SK-N-SH (cell line): Measurements from ENCODE around the gene OTUB1. TPM values are rescaled to one million over a fixed set of nuclear protein-coding genes. Genes with fewer than 3 reads are reported as not detected.
A peak's percentile ranks its signal among the peaks of the same experiment; 100 is the strongest.
"Not testable (repeated sequence)": the region's sequence is repeated elsewhere in the genome, so short reads cannot be mapped to it uniquely, and the experiment has no call there.

Experiments
- CTCF ChIA-PET: fragments of 300-600, 350-600 bp; formaldehyde crosslinking; extraction: SDS; loops from one replicate; lab custom pipeline; 2021; lab: Yijun Ruan, JAX
- POLR2A ChIA-PET: fragments of 350-600 bp; sonication (Branson Sonifier 250); formaldehyde crosslinking; extraction: SDS; loops from one replicate; lab custom pipeline; 2020; ENCODE audit warnings: antibody characterized with exemption, inconsistent platforms; lab: Yijun Ruan, JAX
- DNase-seq: peaks from one replicate; pipeline ENCODE4 v3.0.0; 2012
- H2AFZ ChIP-seq: fragments of 200-600 bp; sonication (generic); 2 replicates; pipeline ENCODE4 v1.8.1; 2016; ENCODE audit warnings: antibody characterized with exemption, mild to moderate bottlenecking, low read depth
- H3F3A ChIP-seq: fragments of 200-600 bp; sonication (generic); replicated peaks from 2 replicates; pipeline ENCODE3; 2016; ENCODE audit warnings: antibody characterized with exemption, mild to moderate bottlenecking; ENCODE audit not compliant: insufficient read depth
- H3K27ac ChIP-seq, 2 experiments: fragments of 200-500 bp in 1 of 2; fragments of 200-600 bp in 1 of 2; sonication (Bioruptor generic) in 1 of 2; sonication (generic), shearing (Covaris generic) in 1 of 2; 2 replicates each; pipeline versions ENCODE4 v1.5.1 to v1.6.1; 2014 to 2016; ENCODE audit warnings: low read depth in 2 of 2, inconsistent platforms in 1 of 2, low read length in 1 of 2, mild to moderate bottlenecking in 1 of 2, mixed read lengths in 1 of 2
- H3K27me3 ChIP-seq: fragments of 200-600 bp; sonication (generic), shearing (Covaris generic); 2 replicates; pipeline ENCODE4 v1.6.1; 2016; ENCODE audit warnings: mixed run types; ENCODE audit not compliant: insufficient read depth
- H3K36me3 ChIP-seq, 2 experiments: fragments of 200-500 bp in 1 of 2; fragments of 200-600 bp in 1 of 2; sonication (Bioruptor generic) in 1 of 2; sonication (generic) in 1 of 2; replicated peaks in 1 of 2; 2 replicates each; pipeline versions ENCODE3 to v1.5.1; 2014 to 2016; ENCODE audit warnings: low read length in 1 of 2, mild to moderate bottlenecking in 1 of 2; ENCODE audit not compliant: insufficient read depth in 2 of 2, control insufficient read depth in 1 of 2
- H3K4me1 ChIP-seq, 2 experiments: fragments of 200-500 bp in 1 of 2; fragments of 200-600 bp in 1 of 2; sonication (Bioruptor generic) in 1 of 2; sonication (generic), shearing (Covaris generic) in 1 of 2; 2 replicates each; pipeline versions ENCODE4 v1.5.1 to v1.6.1; 2014 to 2016; ENCODE audit warnings: low read depth in 1 of 2, low read length in 1 of 2, mixed run types in 1 of 2; ENCODE audit not compliant: insufficient read depth in 2 of 2, control insufficient read depth in 1 of 2
- H3K4me2 ChIP-seq: fragments of 200-600 bp; sonication (generic), shearing (Covaris generic); 2 replicates; pipeline ENCODE4 v1.6.1; 2017; ENCODE audit warnings: mixed run types
- H3K4me3 ChIP-seq, 2 experiments: fragments of 200-500 bp in 1 of 2; fragments of 200-600 bp in 1 of 2; sonication (Bioruptor generic) in 1 of 2; sonication (generic), shearing (Covaris generic) in 1 of 2; 2 replicates each; pipeline versions ENCODE4 v1.5.1 to v1.8.1; 2014 to 2016; ENCODE audit warnings: low read depth in 2 of 2, inconsistent platforms in 1 of 2, low read length in 1 of 2, mild to moderate bottlenecking in 1 of 2, mixed read lengths in 1 of 2, moderate library complexity in 1 of 2
- H3K79me2 ChIP-seq: fragments of 200-600 bp; sonication (generic); 2 replicates; pipeline ENCODE4 v1.8.1; 2017; ENCODE audit warnings: mild to moderate bottlenecking; ENCODE audit not compliant: insufficient read depth
- H3K9ac ChIP-seq: fragments of 200-600 bp; sonication (generic); 2 replicates; pipeline ENCODE4 v1.6.1; 2017; ENCODE audit warnings: mixed run types
- H3K9me2 ChIP-seq: fragments of 200-600 bp; sonication (generic); 2 replicates; pipeline ENCODE4 v1.6.1; 2017; ENCODE audit warnings: mixed run types
- H3K9me3 ChIP-seq: fragments of 200-600 bp; sonication (generic); 2 replicates; pipeline ENCODE4 v1.6.1; 2017; ENCODE audit warnings: mixed run types, mild to moderate bottlenecking, moderate library complexity
- H4K20me1 ChIP-seq: fragments of 200-600 bp; sonication (generic); 2 replicates; pipeline ENCODE4 v1.6.1; 2017; ENCODE audit warnings: mild to moderate bottlenecking, mixed run types; ENCODE audit not compliant: insufficient read depth
- EP300 ChIP-seq, 2 experiments: IDR thresholded peaks; 2 replicates each; pipeline versions ENCODE4 v1.4.0 to v1.6.1; 2012; ENCODE audit warnings: borderline replicate concordance in 1 of 2, low read depth in 1 of 2, low read length in 1 of 2
- FOXM1 ChIP-seq: IDR thresholded peaks from 2 replicates; pipeline ENCODE4 v1.4.0; 2012; ENCODE audit warnings: low read depth, mild to moderate bottlenecking
- GABPA ChIP-seq: IDR thresholded peaks from 2 replicates; pipeline ENCODE4 v1.4.0; 2012; ENCODE audit warnings: low read depth, mild to moderate bottlenecking
- JUND ChIP-seq: IDR thresholded peaks from 2 replicates; pipeline ENCODE4 v1.4.0; 2012
- MXI1 ChIP-seq: IDR thresholded peaks from 2 replicates; pipeline ENCODE4 v1.6.1; 2012; ENCODE audit warnings: mild to moderate bottlenecking, low read depth, low read length, improper control_type of control experiment
- RCOR1 ChIP-seq: fragments of 150-350 bp; IDR thresholded peaks from 2 replicates; pipeline ENCODE4 v1.6.1; 2017; ENCODE audit warnings: antibody characterized with exemption, low read length
- RFX5 ChIP-seq: IDR thresholded peaks from 2 replicates; pipeline ENCODE4 v1.6.1; 2012; ENCODE audit warnings: mild to moderate bottlenecking, improper control_type of control experiment, low read length
- SIN3A ChIP-seq: IDR thresholded peaks from 2 replicates; pipeline ENCODE4 v1.6.1; 2012; ENCODE audit warnings: low read depth, mild to moderate bottlenecking, low read length, moderate library complexity, borderline replicate concordance
- ZBTB33 ChIP-seq: IDR thresholded peaks from 2 replicates; pipeline ENCODE4 v1.4.0; 2012; ENCODE audit warnings: low read depth, borderline replicate concordance
- WGBS: methylation state at CpG from one replicate; pipeline ENCODE4 v1.1.6; 2017; ENCODE audit warnings: low lambda C conversion rate; 5-methylcytosine and 5-hydroxymethylcytosine counted together
- polyA plus RNA-seq, 3 experiments: library from polyadenylated mRNA; depleted of rRNA; stranded (reverse); fragments of >200 nt; gene quantifications; 2 replicates each; pipeline ENCODE4 v1.2.3, GENCODE V29; 2012
- small RNA-seq, 7 experiments: library from RNA; depleted of rRNA; stranded (forward); fragments of <200 nt; gene quantifications; one replicate each; pipeline ENCODE3, GENCODE V24; 2012
- TF ChIP-seq, protein P1 (sequence below): IDR thresholded peaks from 2 replicates; pipeline ENCODE4 v1.4.0; 2012; ENCODE audit warnings: low read depth

The OTUB1 gene
- polyA plus RNA-seq, 1 of the 3 experiments (the other 2 are of a cell fraction), result 183 TPM

GRCh38 chr11:64045700-64046099 lies 59.5 kb downstream of the OTUB1 start:
- H2AFZ ChIP-seq, result no peak overlapping the region
- H3K9me3 ChIP-seq, result no peaks in the 10 kb centered on the region
- no peak overlapping the region for H3K4me2 ChIP-seq
- peak overlapping the region in 1 of 2 experiments; percentile 97; a peak in 2 of 4 replicates for H3K27ac ChIP-seq
- H3F3A ChIP-seq, result no peaks in the 10 kb centered on the region
- H3K9me2 ChIP-seq, result no peaks in the 10 kb centered on the region
- no peak overlapping the region for H3K4me3 ChIP-seq
- TF ChIP-seq RCOR1 (no peak), JUND (no peak), EP300 (IDR thresholded peaks at IDR 0.05; ENCODE audit: borderline replicate concordance in 1 of 2, low read depth in 1 of 2, low read length in 1 of 2) (no peak), FOXM1 (no peak), GABPA (no peak), RFX5 (no peak), SIN3A (no peak), MXI1 (no peak), ZBTB33 (no peak)
- TF ChIP-seq, protein P1, sequence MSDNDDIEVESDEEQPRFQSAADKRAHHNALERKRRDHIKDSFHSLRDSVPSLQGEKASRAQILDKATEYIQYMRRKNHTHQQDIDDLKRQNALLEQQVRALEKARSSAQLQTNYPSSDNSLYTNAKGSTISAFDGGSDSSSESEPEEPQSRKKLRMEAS, result no peak
- TF ChIP-seq, all 33 proteins: peak for 0
- Histone ChIP-seq H3K79me2 (no peaks in the 10 kb centered on the region), H3K9ac (no peak overlapping the region), H3K4me1 (peaks cover 0 to 82% of the 10 kb centered on the region in 2 experiments; a peak in 1 of 4 replicates), H3K27me3 (no peaks in the 10 kb centered on the region), H4K20me1 (no peaks in the 10 kb centered on the region), H3K36me3 (no peaks in the 10 kb centered on the region)
- ChIA-PET CTCF (interaction anchor here (0.9 to 11.1 kb wide), 6 partner anchors 16 to 209 kb away, joined by 3 to 207 read pairs (median 4); no protein-coding TSS in a partner anchor), POLR2A (interaction anchor here (0.7 to 1.4 kb wide), 5 partner anchors 10 to 104 kb away, joined by 3 to 8 read pairs (median 4); no protein-coding TSS in a partner anchor)
- no peak for DNase-seq
- 83% methylated on average over 1 of the region's 2 CpGs for WGBS

GRCh38 chr11:64047373-64047772 lies 61.1 kb downstream of the OTUB1 start:
- H3K9ac ChIP-seq, H3K9me2 ChIP-seq, H3K27me3 ChIP-seq, H2AFZ ChIP-seq, H3K4me2 ChIP-seq, H3K9me3 ChIP-seq, DNase-seq, H4K20me1 ChIP-seq, H3F3A ChIP-seq, H3K4me3 ChIP-seq, H3K36me3 ChIP-seq, H3K79me2 ChIP-seq: not testable (repeated sequence)
- 89% methylated on average over 8 of the region's 8 CpGs for WGBS
- H3K4me1 ChIP-seq, result peaks cover 0 to 81% of the 10 kb centered on the region in 2 experiments; a peak in 1 of 4 replicates
- H3K27ac ChIP-seq, result peak overlapping the region in 1 of 2 experiments; percentile 97; a peak in 1 of 4 replicates
- POLR2A ChIA-PET, result interaction anchor here (0.5 to 1.2 kb wide), 4 partner anchors 11 to 100 kb away, joined by 3 to 7 read pairs (median 3); no protein-coding TSS in a partner anchor
- CTCF ChIA-PET, result interaction anchor here (0.6 to 1.2 kb wide), 3 partner anchors 11 to 1410 kb away, joined by 3 to 5 read pairs (median 4); no protein-coding TSS in a partner anchor

Small RNA genes within 50 kb of the gene (small RNA-seq; reads per million reads assigned to genes)
- gene RNU6-45P, result 0 to 0.64 (median 0) reads per million in 7 experiments

Other genes with a start within 250 kb of the OTUB1 start
- 8.7 and 10.3 TPM in 2 replicates for gene ZFTA, start 217.7 kb upstream of the OTUB1 start, polyA plus RNA-seq (2012; rRNA removed)
- gene SPINDOC, start 173.0 kb upstream of the OTUB1 start, polyA plus RNA-seq (2012; rRNA removed), result 39.2 and 45.0 TPM in 2 replicates
- gene MARK2, start 147.3 kb upstream of the OTUB1 start, polyA plus RNA-seq (2012; rRNA removed), result 14.6 and 18.8 TPM in 2 replicates
- gene RCOR2, start 69.3 kb upstream of the OTUB1 start, polyA plus RNA-seq (2012; rRNA removed), result 1.1 and 1.4 TPM in 2 replicates
- 33.0 and 36.3 TPM in 2 replicates for gene NAA40, start 47.4 kb upstream of the OTUB1 start, polyA plus RNA-seq (2012; rRNA removed)
- 597 and 824 TPM in 2 replicates for gene COX8A, start 11.8 kb upstream of the OTUB1 start, polyA plus RNA-seq (2012; rRNA removed)
- gene FLRT1, start 49.5 kb downstream of the OTUB1 start, polyA plus RNA-seq (2012; rRNA removed), result 0.03 TPM in 2 replicates
- 48.3 and 49.1 TPM in 2 replicates for gene MACROD1, start 179.7 kb downstream of the OTUB1 start, polyA plus RNA-seq (2012; rRNA removed)
- gene STIP1, start 199.7 kb downstream of the OTUB1 start, polyA plus RNA-seq (2012; rRNA removed), result 163 TPM in 2 replicates
- gene FERMT3, start 220.3 kb downstream of the OTUB1 start, polyA plus RNA-seq (2012; rRNA removed), result 1.2 and 1.4 TPM in 2 replicates
- gene TRPT1, start 239.7 kb downstream of the OTUB1 start, polyA plus RNA-seq (2012; rRNA removed), result 61.5 and 62.4 TPM in 2 replicates
- 72.7 and 74.0 TPM in 2 replicates for gene NUDT22, start 239.8 kb downstream of the OTUB1 start, polyA plus RNA-seq (2012; rRNA removed)
- gene DNAJC4, start 244.1 kb downstream of the OTUB1 start, polyA plus RNA-seq (2012; rRNA removed), result 46.9 and 52.1 TPM in 2 replicates
- gene VEGFB, start 248.1 kb downstream of the OTUB1 start, polyA plus RNA-seq (2012; rRNA removed), result 16.3 and 29.9 TPM in 2 replicates